Measurements from ENCODE around the gene ABHD17A. TPM values are rescaled to one million over a fixed set of nuclear protein-coding genes. Genes with fewer than 3 reads are reported as not detected.

Gene ABHD17A
- total RNA-seq, 1 experiment from 2014 or later = 68.2 TPM

GRCh38 chr19:1906985-1907562 lies 21.8 kb upstream of the ABHD17A start:
- intact Hi-C loops (cut with micrococcal nuclease) = loop anchor here (5.0 kb wide), 1 partner anchor 245 kb away; the partner anchor contains the start of gene AP3D1
- ATAC-seq = no peak
- H3K4me2 ChIP-seq (ENCODE audit: low read length) = no peak overlapping the region; the same call in 1 of the 2 replicates
- CTCF ChIA-PET = no interaction called here
- no peaks in the 10 kb centered on the region for H3K9me3 ChIP-seq (ENCODE audit: control insufficient read depth in 1 of 2, insufficient read depth in 1 of 2, low read depth in 1 of 2, low read length in 2 of 2)
- H3K27me3 ChIP-seq (ENCODE audit: insufficient read depth, low read length) = no peaks in the 10 kb centered on the region
- H3K36me3 ChIP-seq (ENCODE audit: control insufficient read depth in 1 of 2, insufficient read depth in 2 of 2, low read length in 2 of 2) = peaks cover 0 to 4% of the 10 kb centered on the region in 2 experiments; a peak in 2 of 4 replicates
- no peak overlapping the region for H3K27ac ChIP-seq (ENCODE audit: low read depth, low read length)
- no peak overlapping the region for H3K9ac ChIP-seq (ENCODE audit: low read length)
- H4K20me1 ChIP-seq (ENCODE audit: insufficient read depth) = no peaks in the 10 kb centered on the region
- TF ChIP-seq JUND (IDR thresholded peaks at IDR 0.05) = no peak
- TF ChIP-seq ZFX (IDR thresholded peaks at IDR 0.05) = no peak
- no peak for TF ChIP-seq YY1 (IDR thresholded peaks at IDR 0.05; ENCODE audit: extremely low read depth, insufficient replicate concordance, low read depth, low read length)
- TF ChIP-seq RAD21 (IDR thresholded peaks at IDR 0.05; ENCODE audit: low read depth) = no peak
- TF ChIP-seq, protein P1, sequence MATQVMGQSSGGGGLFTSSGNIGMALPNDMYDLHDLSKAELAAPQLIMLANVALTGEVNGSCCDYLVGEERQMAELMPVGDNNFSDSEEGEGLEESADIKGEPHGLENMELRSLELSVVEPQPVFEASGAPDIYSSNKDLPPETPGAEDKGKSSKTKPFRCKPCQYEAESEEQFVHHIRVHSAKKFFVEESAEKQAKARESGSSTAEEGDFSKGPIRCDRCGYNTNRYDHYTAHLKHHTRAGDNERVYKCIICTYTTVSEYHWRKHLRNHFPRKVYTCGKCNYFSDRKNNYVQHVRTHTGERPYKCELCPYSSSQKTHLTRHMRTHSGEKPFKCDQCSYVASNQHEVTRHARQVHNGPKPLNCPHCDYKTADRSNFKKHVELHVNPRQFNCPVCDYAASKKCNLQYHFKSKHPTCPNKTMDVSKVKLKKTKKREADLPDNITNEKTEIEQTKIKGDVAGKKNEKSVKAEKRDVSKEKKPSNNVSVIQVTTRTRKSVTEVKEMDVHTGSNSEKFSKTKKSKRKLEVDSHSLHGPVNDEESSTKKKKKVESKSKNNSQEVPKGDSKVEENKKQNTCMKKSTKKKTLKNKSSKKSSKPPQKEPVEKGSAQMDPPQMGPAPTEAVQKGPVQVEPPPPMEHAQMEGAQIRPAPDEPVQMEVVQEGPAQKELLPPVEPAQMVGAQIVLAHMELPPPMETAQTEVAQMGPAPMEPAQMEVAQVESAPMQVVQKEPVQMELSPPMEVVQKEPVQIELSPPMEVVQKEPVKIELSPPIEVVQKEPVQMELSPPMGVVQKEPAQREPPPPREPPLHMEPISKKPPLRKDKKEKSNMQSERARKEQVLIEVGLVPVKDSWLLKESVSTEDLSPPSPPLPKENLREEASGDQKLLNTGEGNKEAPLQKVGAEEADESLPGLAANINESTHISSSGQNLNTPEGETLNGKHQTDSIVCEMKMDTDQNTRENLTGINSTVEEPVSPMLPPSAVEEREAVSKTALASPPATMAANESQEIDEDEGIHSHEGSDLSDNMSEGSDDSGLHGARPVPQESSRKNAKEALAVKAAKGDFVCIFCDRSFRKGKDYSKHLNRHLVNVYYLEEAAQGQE (IDR thresholded peaks at IDR 0.05; ENCODE audit: low read depth) = no peak
- TF ChIP-seq POLR2A (IDR thresholded peaks at IDR 0.05; ENCODE audit: borderline replicate concordance, extremely low read depth, insufficient read depth, insufficient read length) = no peak
- no peak for TF ChIP-seq FOSL1 (IDR thresholded peaks at IDR 0.05; ENCODE audit: low read depth)
- no peak for TF ChIP-seq SRF (IDR thresholded peaks at IDR 0.05; ENCODE audit: low read depth)
- TF ChIP-seq EZH2 (IDR thresholded peaks at IDR 0.05) = no peak
- TF ChIP-seq EGR1 (IDR thresholded peaks at IDR 0.05; ENCODE audit: low read depth) = no peak
- no peak for TF ChIP-seq ZBTB33 (IDR thresholded peaks at IDR 0.05; ENCODE audit: extremely low read depth, insufficient replicate concordance, low read length)
- no peak for TF ChIP-seq ZNF274 (IDR thresholded peaks at IDR 0.05; ENCODE audit: low read depth, low read length)
- no peak for TF ChIP-seq CBX3 (IDR thresholded peaks at IDR 0.05; ENCODE audit: low read depth)
- TF ChIP-seq SIN3A (IDR thresholded peaks at IDR 0.05; ENCODE audit: low read depth) = no peak
- no peak for TF ChIP-seq TCF7L2 (IDR thresholded peaks at IDR 0.05; ENCODE audit: borderline replicate concordance, extremely low read depth, insufficient read depth, insufficient read length)
- TF ChIP-seq SP1 (IDR thresholded peaks at IDR 0.05; ENCODE audit: low read depth) = no peak
- no peak for TF ChIP-seq EZH2phosphoT487 (IDR thresholded peaks at IDR 0.05; ENCODE audit: borderline replicate concordance)
- TF ChIP-seq, protein P2, sequence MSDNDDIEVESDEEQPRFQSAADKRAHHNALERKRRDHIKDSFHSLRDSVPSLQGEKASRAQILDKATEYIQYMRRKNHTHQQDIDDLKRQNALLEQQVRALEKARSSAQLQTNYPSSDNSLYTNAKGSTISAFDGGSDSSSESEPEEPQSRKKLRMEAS (IDR thresholded peaks at IDR 0.05) = no peak
- POLR2A ChIA-PET = interaction anchor here (1.6 kb wide), 1 partner anchor 9 kb away, joined by 3 read pairs; no protein-coding TSS in a partner anchor
- no peak overlapping the region for H3K4me3 ChIP-seq (replicated peaks in 1 of 2; ENCODE audit: low read depth in 1 of 2, low read length in 2 of 2)
- no peak for DNase-seq (ENCODE audit: low read depth, low spot score)
- H3K4me1 ChIP-seq (ENCODE audit: control insufficient read depth in 1 of 2, insufficient read depth in 2 of 2, low read length in 2 of 2) = peaks cover 9 to 26% of the 10 kb centered on the region in 2 experiments; a peak in 3 of 4 replicates
- RAD21 ChIA-PET (ENCODE audit: low non-redundant PET in 1 of 2, low total read pairs in 2 of 2, uncharacterized antibody in 2 of 2, unreplicated experiment in 2 of 2) = no interaction called here
- H3K79me2 ChIP-seq (ENCODE audit: insufficient read depth, low read length) = peaks cover 65% of the 10 kb centered on the region
- H2AFZ ChIP-seq (ENCODE audit: low read depth, low read length, poor library complexity, severe bottlenecking) = no peak overlapping the region
- H3K9me2 ChIP-seq (ENCODE audit: insufficient read depth) = no peaks in the 10 kb centered on the region
- no TSS peak for BruUV-seq (replicated peaks)
